HK-2 (cell line): Measurements from ENCODE around the gene MERTK.
A peak's percentile ranks its signal among the peaks of the same experiment; 100 is the strongest.

Experiments
- DNase-seq: peaks from one replicate; pipeline ENCODE4 v3.0.0-alpha.2; 2018; ENCODE audit not compliant: unreplicated experiment

MERTK gene

DNA sequence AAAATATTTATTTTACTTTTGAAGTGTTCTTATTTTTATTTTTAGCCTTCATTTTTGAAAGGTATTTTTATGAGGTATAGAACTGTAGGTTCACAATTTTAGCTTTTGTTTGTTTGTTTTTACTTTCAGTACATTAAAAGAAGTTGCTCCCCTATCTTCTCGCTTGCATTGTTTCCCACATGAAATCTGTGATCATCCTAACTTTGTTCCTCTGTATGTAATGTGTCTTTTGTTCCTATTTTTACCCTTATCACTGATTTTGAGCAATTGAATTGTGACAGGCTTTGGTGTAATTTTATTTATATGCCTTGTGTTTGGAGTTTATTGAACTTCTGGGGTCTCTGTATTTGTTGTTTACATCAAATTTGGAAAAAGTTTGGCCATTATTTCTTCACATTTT, 78.8 kb downstream of the MERTK start:
- DNase-seq, result no peak

DNA sequence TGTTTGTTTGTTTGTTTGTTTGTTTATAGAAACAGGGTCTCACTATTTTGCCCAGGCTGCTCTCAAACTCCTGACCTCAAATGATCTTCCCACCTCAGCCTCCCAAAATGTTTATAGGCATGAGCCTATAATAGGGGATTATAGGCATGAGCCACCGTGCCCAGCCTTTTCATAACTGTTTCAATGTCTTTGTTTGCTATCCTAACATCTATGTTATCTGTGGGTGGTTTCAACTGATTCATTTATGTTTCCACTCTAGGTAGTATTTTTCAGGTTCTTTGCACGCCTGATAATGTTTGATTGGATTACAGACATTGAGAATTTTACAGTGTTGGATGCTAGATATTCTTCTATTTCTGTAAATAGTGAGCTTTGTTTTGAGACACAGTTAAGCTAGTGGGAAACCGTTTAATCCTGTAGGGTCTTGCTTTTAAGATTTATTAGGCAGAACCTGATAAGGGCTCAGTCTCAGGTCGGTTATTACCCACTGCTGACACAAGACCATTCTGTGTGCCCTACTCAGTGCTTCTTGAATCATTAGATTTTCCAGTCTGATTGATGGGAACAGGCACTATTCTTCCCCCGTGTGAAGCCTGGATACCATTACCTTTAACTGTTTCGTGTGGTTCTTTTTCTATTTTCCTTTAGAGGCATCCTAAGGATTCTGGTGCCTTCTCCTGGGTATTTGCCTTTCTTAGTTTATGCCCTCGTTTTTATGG, 80.2 kb downstream of the MERTK start:
- DNase-seq, result no peak

DNA sequence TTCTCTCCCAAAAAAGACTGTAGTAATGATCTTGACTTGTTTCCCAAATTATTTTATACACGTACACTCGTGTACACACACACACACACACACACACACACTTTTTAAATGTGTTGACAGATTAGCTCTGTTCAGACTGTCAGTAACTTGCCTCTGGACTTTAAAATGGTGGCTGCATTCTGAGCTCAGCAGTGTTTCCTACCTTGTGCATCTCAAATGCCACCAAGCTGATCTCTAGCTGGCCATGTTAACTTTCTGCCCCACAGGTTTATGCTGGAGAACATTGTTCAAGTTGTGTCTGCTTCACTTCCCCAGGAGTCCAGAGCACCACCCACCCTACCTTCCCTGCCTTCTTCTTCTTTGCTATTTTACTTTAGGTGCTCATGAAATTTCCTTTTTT, 83.3 kb downstream of the MERTK start:
- DNase-seq, result no peak

DNA sequence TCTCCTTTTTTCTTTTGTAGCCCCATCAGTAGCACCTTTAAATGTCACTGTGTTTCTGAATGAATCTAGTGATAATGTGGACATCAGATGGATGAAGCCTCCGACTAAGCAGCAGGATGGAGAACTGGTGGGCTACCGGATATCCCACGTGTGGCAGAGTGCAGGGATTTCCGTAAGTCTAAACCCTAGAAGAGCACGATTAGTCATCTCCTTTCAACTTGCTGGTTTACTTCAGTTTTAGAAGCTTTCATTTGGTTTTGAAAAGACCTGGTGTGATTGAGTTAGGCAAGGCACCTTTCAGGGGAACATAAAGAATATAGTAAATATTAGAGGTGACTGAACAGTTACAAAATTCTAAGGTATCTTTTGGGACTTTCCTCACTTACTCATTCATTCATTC, 84.4 kb downstream of the MERTK start:
- DNase-seq, result no peak

DNA sequence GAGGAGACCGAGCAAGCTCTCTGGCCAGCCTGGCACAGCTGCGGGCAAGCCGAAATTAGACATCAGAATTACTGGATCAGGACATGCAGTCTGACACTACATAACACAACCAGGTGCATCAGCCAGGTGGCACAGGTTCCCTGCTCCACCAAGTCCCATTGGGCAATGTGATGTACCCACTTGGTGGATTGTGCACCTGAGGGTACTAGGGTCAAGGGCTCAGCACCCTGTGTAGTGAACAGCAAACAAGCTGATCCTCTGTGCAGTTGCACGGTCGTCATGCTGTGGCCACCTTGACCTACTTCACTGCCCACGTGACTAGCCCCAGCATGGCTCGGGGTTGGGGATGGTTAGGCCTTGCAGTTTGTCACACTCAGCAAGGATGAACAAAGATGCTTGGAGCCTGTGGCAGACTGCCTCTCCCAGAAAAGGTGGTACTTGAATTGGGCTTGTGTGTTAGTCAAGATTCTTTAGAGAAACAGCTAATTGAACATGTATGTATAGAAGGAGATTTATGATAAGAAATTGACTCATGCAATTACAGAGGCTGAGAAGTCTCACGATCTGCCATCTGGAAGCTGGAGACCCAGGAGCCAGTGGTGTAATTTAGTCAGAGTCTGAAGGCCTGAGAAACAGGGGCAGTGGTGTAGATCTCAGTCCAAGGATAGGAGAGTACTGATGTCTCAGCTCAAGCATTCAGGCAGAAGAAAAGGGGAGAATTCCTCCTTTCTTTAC, 85.2 kb downstream of the MERTK start:
- DNase-seq, result no peak

DNA sequence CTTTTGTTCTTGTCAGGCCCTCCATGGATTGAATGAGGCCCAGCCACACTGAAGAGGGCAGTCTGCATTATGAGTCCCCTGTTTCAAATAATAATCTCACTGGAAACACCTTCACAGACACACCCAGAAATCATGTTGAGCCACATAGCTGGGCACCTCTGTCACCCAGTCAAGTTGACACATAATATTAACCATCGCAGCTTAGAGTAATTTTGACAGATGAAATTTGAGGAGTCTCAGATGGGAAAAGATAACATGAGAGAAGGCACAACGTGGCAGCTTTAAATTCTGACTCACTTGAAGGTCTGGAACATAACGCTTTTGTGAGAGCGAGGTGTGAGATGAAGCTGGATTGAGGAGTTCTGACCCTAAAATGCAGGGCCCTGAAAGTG, 85.8 kb downstream of the MERTK start:
- no peak for DNase-seq

DNA sequence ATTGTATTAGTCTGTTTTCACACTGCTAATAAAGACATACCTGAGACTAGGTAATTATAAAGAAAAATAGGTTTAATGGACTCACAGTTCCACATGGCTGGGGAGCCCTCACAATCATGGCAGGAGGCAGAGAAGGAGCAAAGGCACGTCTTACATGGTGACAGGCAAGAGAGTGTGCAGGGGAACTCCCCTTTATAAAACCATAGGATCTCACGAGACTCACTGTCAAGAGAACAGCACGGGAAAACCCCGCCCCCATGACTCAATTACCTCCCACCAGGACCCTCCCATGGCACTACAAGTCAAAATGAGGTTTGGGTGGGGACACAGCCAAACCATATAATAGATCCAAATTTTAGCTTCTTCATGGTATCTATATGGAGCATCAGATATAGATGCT, 87.1 kb downstream of the MERTK start:
- DNase-seq, result no peak

DNA sequence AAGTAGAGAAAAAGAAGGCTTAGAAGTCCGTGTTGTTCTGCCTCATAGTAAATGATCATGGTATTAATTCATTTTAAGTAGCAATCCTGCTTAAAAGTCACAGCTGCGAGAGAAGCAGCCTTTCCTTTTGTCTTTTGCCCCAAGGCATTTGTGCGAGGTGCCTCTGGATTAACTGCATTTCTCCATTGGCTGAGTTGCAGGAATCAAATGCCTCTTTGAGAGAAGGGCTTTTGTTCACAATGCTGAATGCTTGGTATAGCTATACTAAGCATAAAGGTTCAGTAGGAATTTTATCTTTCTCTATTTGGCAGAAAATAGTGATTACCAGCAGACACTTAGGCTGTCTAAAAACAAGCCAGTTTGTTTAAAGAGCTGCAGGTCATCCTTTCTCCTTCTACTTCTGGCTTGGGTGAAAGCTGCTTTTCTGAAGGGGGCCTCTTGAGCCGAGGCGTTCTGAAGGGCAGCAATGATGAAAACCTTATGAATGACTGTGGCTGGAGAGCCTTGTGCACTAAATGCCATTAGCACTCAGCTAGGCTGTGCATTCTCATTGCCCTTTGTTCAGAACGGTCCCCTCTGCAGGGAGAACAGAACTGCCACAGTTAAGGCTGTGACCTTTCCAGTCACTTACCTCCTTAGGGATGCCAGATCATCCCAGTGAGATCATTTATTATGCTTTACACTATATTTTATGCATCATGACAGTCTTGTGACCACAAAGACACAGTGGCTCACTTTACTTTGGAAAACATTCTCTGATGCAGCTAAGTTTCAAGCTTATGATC, 87.9 kb downstream of the MERTK start:
- DNase-seq, result no peak

DNA sequence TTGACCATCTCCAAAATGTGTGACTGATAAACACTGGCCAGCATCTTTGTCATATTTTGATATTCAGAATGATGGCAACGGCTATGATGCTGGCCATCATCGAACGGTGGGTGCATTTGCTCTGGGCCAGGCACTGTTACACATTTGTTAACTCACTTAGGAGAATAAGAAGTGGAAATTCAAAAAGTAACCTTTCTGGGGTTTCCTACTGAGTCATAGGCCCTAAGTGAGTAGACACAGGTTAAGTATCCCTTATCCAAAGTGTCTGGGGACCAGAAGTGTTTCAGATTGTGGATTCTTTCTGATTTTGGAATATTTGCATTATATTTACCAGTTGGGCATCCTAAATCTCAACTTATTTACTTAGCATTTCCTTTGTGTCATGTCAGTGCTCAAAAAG, 92.0 kb downstream of the MERTK start:
- no peak for DNase-seq

DNA sequence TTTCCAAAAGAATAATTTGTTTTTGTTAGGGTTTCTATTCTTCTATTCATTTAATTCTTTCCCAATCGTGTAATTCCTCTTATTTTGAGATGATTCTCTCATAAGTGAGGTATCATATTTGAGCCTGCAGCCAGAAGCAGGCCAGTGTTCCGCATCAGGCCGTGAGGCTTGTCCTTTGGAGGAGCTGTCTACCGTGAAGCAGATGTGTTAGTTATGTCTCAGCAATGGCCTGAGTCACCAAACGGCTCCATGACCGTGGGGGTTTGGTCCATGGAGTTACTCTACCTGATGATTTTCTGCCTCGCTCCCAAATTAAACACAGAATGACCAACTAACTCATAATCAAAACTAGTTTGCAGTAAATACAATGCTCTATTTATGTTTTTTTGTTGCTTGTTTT, 92.4 kb downstream of the MERTK start:
- peak; percentile 16 for DNase-seq

DNA sequence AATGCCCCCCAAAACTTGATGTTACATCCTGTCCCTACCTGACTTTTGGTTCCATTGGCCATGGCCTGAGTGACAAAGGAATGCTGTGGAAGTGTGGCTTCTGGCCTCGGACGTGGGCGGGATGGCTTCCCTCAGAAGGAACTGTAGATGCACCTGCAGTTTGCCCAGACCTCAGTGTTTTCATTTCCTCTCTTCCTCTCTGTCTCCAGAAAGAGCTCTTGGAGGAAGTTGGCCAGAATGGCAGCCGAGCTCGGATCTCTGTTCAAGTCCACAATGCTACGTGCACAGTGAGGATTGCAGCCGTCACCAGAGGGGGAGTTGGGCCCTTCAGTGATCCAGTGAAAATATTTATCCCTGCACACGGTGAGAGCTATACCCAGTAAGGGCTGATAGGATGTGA, 95.6 kb downstream of the MERTK start:
- DNase-seq, result no peak

DNA sequence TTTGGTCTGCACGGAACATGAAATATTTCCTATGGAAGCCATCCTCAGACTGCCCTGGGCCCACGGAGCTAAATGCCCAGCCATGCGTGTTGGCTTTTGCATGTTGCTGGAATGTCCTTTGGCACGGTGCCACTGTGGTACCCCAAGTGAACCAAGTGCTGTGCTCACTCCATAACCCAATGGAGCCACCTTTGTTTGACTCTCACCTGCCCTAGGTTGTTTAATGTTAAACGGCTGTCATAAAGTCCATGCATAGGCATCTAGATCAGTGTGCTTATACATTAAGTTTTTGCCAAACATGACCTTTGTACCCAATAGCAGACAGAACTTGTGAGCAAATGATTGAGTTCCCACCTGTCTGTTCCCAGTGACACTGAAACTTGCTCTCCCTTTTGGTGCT, 96.7 kb downstream of the MERTK start:
- no peak for DNase-seq

DNA sequence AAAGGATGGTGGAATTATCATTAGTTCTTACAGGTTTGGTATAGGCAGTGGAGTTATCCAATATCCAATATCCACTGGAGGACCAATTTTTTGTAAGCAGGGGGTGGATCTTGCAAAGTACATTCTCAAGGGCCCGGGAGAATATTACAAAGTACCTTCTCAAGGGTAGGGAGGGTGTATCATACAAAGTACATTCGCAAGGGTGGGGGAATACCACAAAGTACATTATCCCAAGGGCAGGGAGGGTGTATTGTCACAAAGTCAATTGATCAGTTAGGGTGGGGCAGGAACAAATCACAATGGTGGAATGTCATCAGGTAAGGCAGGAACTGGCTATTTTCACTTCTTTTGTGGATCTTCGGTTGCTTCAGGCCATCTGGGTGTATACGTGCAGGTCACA, 101.4 kb downstream of the MERTK start:
- no peak for DNase-seq

DNA sequence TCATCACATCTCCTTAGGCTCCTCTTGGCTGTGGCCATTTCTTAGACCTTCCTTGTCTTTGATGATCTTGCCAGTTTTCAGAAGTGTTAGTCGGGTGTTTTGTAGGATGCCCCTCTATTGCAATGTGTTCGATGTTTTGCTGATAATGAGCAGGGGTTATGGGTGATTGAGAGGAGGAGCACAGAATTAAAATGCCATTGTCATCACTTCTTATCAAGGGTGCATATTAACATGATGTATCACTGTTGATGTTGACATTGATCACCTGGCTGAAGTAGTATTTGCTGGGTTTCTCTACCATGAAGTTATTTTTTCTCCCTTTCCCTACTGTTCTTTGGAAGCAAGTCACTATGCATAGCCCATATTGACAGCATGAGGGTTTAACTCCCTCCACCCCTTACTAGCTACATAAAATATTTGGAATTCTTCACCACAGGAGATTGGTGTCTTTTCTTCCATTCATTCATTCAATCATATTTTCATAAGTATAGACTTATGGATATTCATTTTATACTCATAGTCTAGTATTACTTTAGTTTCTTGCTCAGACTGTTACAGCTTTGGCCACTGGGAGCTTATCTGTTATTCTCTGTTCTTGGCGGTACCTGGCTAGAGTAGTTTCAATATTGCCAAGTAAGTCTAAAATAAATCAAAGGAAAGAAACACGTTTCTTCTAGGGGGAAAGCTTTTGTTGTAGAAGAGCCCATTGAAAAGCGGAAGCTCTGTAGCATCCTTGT, 102.2 kb downstream of the MERTK start:
- no peak for DNase-seq

DNA sequence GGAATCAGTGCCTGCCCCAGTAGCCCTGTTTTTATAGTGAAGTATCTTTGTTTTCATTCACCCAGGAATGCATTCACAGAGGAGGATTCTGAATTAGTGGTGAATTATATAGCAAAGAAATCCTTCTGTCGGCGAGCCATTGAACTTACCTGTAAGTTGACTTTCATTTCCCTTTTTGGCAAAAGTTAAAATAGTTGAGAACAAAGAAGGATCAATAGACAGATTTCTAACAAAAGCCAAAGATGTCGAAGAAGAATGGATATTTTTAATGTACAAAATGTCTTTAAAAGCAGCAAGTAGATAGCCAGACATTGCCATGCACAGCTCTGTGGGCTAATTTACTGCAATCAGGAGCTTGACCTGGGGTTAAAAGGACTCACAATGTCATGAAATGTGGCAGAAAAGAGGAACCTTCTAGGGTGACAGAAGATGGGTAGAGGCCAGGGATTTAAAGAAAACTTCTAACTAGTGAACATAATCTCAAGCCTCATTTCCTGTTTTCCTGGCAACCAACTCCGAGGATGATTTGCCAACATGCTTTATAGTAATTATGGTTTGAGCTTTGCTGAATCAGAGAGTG, 102.8 kb downstream of the MERTK start:
- no peak for DNase-seq

DNA sequence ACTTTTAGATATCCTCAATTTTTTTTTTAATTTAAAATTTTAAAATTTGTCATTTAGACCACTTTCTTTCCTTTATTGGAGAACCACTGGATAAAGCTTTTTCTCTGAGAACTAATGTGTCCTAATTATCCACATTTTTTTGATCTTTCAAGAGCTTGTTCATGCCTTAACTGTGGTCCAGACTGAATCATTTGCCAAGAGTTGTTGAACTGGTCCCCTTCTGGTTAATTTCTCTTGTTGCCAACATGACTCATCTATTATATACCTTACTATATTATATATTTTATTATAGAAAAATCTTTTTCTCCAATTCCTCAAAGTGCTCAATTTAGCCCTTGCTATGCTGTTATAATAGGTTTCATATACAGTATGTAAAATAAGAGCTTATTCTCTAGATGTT, 103.5 kb downstream of the MERTK start:
- no peak for DNase-seq

DNA sequence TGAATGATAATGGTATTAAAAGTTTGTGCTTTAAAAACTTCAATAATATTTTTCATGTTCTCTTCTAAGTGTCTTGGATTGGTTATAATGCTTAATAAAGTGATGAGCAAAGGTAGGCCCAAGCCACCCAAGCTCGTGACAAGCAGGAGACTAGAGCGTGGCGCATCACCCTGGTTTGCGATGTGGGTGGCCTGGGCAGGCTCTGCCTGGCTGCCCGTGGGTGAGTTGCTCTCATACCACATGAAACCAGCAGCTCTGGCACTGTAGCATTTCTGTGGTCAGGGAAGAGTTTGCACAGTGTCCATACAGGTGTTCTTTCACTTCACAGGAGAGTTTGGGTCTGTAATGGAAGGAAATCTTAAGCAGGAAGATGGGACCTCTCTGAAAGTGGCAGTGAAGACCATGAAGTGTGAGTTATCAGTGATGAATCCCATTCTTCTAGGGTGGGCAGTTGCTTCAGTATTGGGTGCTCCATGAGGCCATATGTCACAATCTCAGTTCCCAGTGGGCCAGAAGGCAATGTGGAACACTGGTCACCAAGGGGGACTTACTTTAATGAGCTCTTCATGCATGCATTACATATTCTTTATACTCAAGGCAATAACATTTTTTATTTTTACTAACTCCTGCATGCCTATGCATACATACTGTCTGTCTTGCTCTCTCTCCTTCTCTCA, 105.3 kb downstream of the MERTK start:
- DNase-seq, result no peak

DNA sequence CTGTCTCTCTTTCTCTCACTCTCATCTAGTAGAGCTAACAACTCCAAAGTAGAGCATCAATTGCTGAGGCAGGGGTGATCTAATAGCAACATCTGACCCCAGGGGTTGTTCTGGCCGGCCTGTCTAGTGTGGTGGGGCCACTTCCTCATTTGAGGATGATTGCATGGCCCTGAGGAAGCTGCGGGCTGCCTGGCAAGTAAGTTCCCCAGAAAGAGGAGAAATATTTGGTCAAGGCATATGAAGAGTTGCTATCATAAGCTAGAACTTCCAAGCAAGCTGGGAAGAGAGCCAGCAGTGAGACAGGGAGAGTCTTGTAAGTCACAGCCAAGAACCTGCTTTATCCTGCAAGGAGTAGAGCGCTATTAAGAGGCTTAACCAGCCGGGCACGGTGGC, 105.8 kb downstream of the MERTK start:
- no peak for DNase-seq

DNA sequence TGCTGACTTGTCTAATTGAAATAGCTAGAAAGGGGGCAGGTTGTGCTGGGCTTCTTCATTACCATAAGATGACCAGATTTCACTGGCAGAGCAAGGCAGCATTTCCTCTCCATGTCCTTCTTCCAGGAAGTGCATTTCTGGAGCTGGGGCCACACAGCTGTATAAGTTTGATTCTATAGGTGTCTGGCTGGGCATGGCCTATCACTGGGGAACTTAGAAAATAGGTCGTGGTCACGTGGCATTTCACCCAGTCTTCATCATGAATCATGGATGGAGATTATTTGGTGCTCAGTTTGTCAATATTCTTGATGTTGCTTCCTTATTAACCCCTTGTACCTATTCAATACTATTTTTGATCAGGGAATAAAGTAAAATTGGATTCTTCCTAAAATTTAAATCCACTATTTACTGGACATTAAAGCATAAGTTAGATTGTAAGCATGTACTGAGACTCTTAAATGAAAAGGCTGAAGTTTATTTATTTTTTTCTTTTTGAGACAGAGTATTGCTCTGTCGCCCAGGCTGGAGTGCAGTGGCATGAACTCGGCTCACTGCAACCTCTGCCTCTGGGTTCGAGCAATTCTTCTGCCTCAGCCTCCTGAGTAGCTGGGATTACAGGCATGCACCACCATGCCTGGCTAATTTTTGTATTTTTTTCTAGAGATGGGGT, 107.1 kb downstream of the MERTK start:
- DNase-seq, result no peak

DNA sequence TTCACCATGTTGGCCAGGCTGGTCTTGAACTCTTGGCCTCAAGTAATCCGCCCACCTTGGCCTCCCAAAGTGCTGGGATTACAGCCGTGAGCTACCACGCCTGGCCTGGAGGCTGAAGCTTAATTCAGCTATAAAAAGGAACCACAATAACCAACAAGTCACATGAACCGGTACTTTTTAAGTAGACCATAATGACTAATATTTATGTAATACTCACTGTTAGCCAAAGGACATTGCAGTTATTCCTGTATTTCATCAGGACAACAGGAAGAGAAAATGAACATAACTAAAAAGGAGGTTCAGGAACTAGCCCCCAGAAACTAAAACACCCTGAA, 107.6 kb downstream of the MERTK start:
- no peak for DNase-seq

DNA sequence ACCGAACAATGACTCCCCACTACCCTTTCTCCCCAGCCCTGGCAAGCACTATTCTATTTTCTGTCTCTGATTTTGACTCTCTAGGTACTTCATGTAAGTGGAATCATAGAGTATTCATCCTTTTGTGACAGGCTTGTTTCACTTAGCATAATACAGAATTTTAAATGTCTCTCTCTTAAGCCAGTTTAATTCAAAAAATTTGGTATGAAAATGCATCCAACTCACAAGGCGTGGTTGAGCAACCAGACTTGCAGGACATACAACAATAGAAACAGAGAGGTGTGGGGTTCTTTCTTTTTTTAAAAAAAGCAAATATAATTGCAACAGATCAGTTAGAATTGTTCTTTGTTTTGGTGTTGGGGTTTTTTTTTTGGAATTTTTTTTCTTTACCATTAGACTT, 109.1 kb downstream of the MERTK start:
- no peak for DNase-seq
